HEK293T (cell line): ENCODE data around the gene RPL18.
A peak's percentile ranks its signal among the peaks of the same experiment; 100 is the strongest.

Source experiments
- CTCF ChIA-PET: fragments of 350-600 bp; formaldehyde crosslinking; extraction: SDS; loops from one replicate; lab custom pipeline; 2021; ENCODE audit warnings: antibody characterized with exemption, inconsistent platforms; lab: Yijun Ruan, JAX
- POLR2A ChIA-PET: fragments of 350-600 bp; formaldehyde crosslinking; extraction: SDS; loops from one replicate; lab custom pipeline; 2020; ENCODE audit warnings: antibody characterized with exemption, inconsistent platforms; lab: Yijun Ruan, JAX
- DNase-seq: peaks from one replicate; pipeline ENCODE4 v3.0.0; 2012; ENCODE audit warnings: mixed read lengths; ENCODE audit errors: extremely low spot score
- ARNT ChIP-seq: fragments of 450-650 bp; IDR thresholded peaks from 2 replicates; pipeline ENCODE4 v1.6.1; 2017; ENCODE audit warnings: mild to moderate bottlenecking
- BHLHE40 ChIP-seq: fragments of 450-650 bp; IDR thresholded peaks from 2 replicates; pipeline ENCODE4 v1.6.1; 2016; ENCODE audit warnings: mild to moderate bottlenecking, moderate library complexity, borderline replicate concordance
- CTBP1 ChIP-seq: fragments of 450-650 bp; IDR thresholded peaks from 2 replicates; pipeline ENCODE4 v1.6.1; 2016; ENCODE audit warnings: borderline replicate concordance
- ELF4 ChIP-seq: fragments of 450-650 bp; IDR thresholded peaks from 2 replicates; pipeline ENCODE4 v1.6.1; 2017; ENCODE audit warnings: antibody characterized with exemption
- FOXA1 ChIP-seq: fragments of 450-650 bp; IDR thresholded peaks from 2 replicates; pipeline ENCODE4 v1.6.1; 2016; ENCODE audit warnings: mild to moderate bottlenecking
- FOXK2 ChIP-seq: fragments of 450-650 bp; IDR thresholded peaks from 2 replicates; pipeline ENCODE4 v1.6.1; 2016; ENCODE audit warnings: mild to moderate bottlenecking
- FOXM1 ChIP-seq: fragments of 450-650 bp; IDR thresholded peaks from 2 replicates; pipeline ENCODE4 v1.6.1; 2017; ENCODE audit warnings: mild to moderate bottlenecking, borderline replicate concordance
- HDGF ChIP-seq: fragments of 450-650 bp; IDR thresholded peaks from 2 replicates; pipeline ENCODE4 v1.6.1; 2017; ENCODE audit warnings: antibody characterized with exemption, borderline replicate concordance
- L3MBTL2 ChIP-seq: fragments of 450-650 bp; conservative IDR thresholded peaks from 2 replicates; pipeline ENCODE4 v1.6.1; 2016; ENCODE audit warnings: mild to moderate bottlenecking
- LEF1 ChIP-seq: fragments of 450-650 bp; IDR thresholded peaks from 2 replicates; pipeline ENCODE4 v1.6.1; 2017; ENCODE audit warnings: mild to moderate bottlenecking, borderline replicate concordance
- NFRKB ChIP-seq: fragments of 450-650 bp; IDR thresholded peaks from 2 replicates; pipeline ENCODE4 v1.6.1; 2016; ENCODE audit warnings: mild to moderate bottlenecking, moderate library complexity
- SP1 ChIP-seq: fragments of 450-650 bp; IDR thresholded peaks from 2 replicates; pipeline ENCODE4 v1.6.1; 2017
- SUZ12 ChIP-seq: fragments of 450-650 bp; IDR thresholded peaks from 2 replicates; pipeline ENCODE4 v1.6.1; 2016; ENCODE audit warnings: mild to moderate bottlenecking
- TARDBP ChIP-seq: fragments of 450-650 bp; IDR thresholded peaks from 2 replicates; pipeline ENCODE4 v1.6.1; 2016
- ZNF384 ChIP-seq: fragments of 450-650 bp; IDR thresholded peaks from 2 replicates; pipeline ENCODE4 v1.6.1; 2016
- TF ChIP-seq, protein P1 (sequence below): fragments of 450-650 bp; IDR thresholded peaks from 2 replicates; pipeline ENCODE4 v1.6.1; 2016

RPL18 gene

DNA sequence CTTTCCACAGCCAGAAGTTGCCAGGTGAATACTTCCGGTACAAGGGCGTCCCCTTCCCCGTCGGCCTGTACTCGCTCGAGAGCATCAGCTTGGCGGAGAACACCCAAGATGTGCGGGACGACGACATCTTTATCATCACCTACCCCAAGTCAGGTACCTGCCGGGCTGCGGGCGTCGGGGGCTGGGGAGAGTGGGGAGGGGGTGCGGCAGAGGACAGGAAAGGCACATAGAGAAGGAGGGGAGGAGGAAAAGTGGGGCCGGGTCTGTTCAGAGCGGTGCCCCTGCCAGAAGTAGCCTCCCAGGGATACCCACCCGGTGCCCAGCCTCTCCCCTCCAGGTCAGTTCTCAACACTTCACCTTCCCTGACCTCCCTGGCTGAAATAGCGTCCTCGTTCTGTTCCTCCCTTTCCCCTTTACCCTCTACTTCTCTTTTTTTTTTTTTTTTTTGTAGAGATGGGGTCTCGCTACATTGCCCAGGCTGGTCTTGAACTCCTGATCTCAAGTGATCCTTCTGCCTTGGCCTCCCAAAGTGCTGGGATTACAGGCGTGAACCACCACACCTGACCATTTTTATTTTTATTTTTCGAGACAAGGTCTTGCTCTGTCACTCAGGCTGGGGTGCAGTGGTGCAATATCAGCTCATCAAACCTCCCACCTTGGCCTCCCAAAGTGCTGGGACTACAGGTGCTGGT, 42.9 kb downstream of the RPL18 start:
- no peak for DNase-seq
- ChIA-PET POLR2A (no interaction called here), CTCF (no interaction called here)
- TF ChIP-seq NFRKB (no peak), FOXK2 (no peak), CTBP1 (no peak), ZNF384 (no peak), HDGF (no peak), FOXA1 (no peak), LEF1 (no peak), ARNT (no peak), TARDBP (no peak), FOXM1 (no peak)

DNA sequence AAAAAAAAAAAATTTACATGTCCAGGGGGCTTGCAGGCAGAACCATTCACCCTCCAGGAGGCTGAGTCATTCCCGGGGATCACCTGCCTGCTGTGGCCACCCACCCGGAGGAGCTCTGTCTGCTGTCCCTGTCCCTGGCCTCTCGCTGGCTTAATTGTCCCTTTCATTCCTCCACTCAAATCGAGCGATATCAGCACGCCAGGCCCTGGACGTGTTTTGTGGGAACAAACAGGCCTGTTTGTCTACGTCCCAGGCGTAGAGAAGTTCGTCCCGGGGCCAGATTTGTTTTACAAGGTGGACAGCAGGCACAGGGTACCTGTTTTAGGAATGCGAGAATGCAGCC, 45.8 kb downstream of the RPL18 start:
- TF ChIP-seq SP1 (no peak), CTBP1 (no peak), SUZ12 (no peak), ELF4 (no peak), LEF1 (no peak), HDGF (no peak), TARDBP (no peak), FOXA1 (no peak), FOXM1 (no peak), FOXK2 (no peak), NFRKB (no peak), ARNT (no peak), ZNF384 (no peak), BHLHE40 (no peak), L3MBTL2 (no peak)
- TF ChIP-seq, protein P1, sequence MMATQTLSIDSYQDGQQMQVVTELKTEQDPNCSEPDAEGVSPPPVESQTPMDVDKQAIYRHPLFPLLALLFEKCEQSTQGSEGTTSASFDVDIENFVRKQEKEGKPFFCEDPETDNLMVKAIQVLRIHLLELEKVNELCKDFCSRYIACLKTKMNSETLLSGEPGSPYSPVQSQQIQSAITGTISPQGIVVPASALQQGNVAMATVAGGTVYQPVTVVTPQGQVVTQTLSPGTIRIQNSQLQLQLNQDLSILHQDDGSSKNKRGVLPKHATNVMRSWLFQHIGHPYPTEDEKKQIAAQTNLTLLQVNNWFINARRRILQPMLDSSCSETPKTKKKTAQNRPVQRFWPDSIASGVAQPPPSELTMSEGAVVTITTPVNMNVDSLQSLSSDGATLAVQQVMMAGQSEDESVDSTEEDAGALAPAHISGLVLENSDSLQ: no peak
- POLR2A ChIA-PET: interaction anchor here (1.0 to 3.0 kb wide), 5 partner anchors 10 to 80 kb away, joined by 3 to 15 read pairs (median 4); no protein-coding TSS in a partner anchor
- CTCF ChIA-PET: interaction anchor here (0.5 to 2.0 kb wide), 2 partner anchors 11 to 369 kb away, joined by 4 to 9 read pairs; no protein-coding TSS in a partner anchor
- no peak for DNase-seq

DNA sequence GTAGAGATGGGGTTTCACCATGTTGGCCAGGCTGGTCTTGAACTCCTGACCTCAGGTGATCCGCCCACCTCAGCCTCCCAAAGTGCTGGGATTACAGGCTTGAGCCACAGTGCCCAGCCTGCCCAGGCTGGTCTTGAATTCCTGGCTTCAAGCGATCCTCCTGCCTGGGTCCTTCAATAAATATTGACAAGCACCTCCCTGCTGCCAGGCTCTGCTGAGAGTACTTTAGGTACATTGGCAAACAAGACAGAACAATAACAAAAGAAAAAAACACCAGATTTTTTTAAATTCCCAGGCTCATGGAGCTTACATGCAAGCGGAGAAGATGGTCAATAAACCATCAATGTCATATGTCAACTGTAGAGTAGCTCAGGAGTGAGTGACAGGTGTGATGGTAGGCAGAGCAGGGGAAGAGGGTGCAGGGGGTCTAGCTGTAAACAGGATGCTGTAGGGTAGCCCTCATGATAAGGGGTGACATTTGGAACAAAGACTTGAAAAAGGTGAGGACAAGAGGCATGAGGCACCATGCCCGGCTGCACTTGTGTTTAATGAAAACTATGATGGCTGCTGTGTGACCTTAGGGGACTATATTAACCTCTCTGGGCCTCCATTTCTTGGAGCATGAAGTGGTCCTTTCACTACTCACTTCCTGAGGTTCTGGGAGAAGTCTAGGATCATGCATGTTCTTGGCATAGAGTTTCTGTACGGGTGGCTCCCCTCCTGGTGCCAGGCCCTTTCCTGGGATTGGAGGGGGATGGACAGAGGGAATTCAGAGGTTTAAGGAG, 47.4 kb downstream of the RPL18 start:
- TF ChIP-seq ARNT (no peak), L3MBTL2 (no peak), FOXM1 (no peak), BHLHE40 (no peak), SUZ12 (no peak), LEF1 (no peak), ELF4 (no peak), SP1 (no peak), CTBP1 (no peak), FOXA1 (no peak), HDGF (no peak)
- TF ChIP-seq, protein P1: no peak; the same call in 1 of the 2 replicates
- POLR2A ChIA-PET: interaction anchor here (1.0 kb wide), 1 partner anchor 46 kb away, joined by 3 read pairs; no protein-coding TSS in a partner anchor
- CTCF ChIA-PET: no interaction called here
- DNase-seq: no peak

DNA sequence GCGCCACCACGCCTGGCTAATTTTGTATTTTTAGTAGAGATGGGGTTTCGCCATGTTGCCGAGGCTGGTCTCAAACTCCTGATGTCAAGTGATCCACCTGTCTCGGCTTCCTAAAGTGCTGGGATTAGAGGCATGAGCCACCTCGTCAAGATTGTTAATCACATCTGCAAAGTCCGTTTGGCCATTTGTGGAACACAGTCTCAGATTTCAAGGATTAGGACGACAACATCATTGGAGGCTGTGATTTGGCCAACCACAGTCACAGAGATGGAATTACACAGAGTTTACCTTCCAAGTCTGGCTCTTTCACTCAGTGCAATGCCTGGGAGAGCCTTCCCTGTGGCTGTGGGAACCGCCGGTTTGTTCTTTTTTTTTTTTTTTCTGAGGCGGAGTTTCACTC, 49.2 kb downstream of the RPL18 start:
- ChIA-PET CTCF (no interaction called here), POLR2A (no interaction called here)
- TF ChIP-seq ARNT (no peak), SP1 (no peak), ZNF384 (peak; percentile 72), HDGF (no peak), TARDBP (no peak)
- no peak for DNase-seq

DNA sequence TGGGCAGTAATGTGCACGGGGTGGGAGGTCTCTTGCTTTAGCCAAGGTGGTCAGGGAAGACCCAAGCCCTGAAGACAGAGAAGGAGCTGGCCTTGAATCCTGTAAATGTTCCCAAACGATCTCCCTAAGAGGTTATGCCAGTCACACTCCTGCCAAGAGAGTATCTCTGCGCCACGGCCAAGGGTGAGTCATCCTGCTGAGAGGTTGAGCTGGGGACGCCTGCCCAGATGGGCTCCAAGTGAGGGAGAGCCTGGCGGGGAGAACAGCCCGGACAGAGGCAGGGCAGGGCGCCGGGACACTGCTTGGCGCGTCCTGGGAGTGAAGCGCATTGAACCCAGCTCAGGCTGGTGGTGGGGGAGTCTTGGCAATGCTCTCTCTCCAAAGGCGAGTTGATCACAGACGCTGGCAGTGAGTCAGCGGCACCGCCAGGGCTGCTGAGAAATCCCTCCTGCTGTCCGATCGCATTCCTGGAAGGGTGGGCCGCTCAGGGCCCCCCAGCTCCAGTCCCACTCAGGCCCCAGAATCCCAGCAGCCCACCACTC, 50.6 kb downstream of the RPL18 start:
- DNase-seq: no peak
- POLR2A ChIA-PET: interaction anchor here (1.2 to 1.8 kb wide), 2 partner anchors 55 to 75 kb away, joined by 3 to 5 read pairs; no protein-coding TSS in a partner anchor
- CTCF ChIA-PET: interaction anchor here (0.6 kb wide), 1 partner anchor 16 kb away, joined by 3 read pairs; no protein-coding TSS in a partner anchor
- TF ChIP-seq LEF1 (no peak), CTBP1 (no peak), FOXK2 (no peak), ELF4 (no peak), NFRKB (no peak), HDGF (no peak), SP1 (no peak), ZNF384 (no peak), TARDBP (no peak), ARNT (no peak), BHLHE40 (no peak), FOXM1 (no peak), FOXA1 (no peak), L3MBTL2 (no peak), SUZ12 (no peak)
- TF ChIP-seq, protein P1: no peak
